COLO829 (cell line): ENCODE measurements around the gene NFIA.

Experiments
- DNase-seq: peaks from one replicate; pipeline ENCODE4 v3.0.0; 2012; ENCODE audit warnings: low spot score

The NFIA gene

DNA sequence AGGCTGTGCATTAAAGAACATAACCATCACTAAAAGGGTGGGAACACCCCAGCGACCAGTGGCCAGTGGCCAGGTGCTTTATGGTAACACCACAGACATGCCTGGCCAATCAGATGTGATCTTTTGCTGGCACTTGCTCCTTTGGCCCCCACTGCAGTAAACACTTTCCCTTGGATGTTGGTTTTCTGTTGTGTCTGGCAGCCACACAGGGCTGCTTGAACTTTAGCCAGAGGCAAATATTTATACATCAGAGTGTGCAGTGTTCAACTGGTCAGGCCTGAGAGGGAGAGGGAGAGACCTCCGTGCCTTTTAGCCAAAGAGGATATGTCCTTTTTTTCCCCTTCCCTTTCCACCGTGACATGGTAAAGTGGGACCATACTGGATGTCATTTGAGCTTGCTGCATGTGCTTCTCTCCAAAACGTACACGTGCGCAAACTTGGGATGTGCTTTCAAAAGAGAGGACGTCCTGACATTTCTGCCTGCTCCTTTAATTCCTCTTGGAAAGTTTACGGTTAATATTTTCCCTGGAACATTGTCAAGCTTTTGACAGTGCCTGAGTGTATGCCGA lies 101.2 kb downstream of the NFIA start:
- no peak for DNase-seq

DNA sequence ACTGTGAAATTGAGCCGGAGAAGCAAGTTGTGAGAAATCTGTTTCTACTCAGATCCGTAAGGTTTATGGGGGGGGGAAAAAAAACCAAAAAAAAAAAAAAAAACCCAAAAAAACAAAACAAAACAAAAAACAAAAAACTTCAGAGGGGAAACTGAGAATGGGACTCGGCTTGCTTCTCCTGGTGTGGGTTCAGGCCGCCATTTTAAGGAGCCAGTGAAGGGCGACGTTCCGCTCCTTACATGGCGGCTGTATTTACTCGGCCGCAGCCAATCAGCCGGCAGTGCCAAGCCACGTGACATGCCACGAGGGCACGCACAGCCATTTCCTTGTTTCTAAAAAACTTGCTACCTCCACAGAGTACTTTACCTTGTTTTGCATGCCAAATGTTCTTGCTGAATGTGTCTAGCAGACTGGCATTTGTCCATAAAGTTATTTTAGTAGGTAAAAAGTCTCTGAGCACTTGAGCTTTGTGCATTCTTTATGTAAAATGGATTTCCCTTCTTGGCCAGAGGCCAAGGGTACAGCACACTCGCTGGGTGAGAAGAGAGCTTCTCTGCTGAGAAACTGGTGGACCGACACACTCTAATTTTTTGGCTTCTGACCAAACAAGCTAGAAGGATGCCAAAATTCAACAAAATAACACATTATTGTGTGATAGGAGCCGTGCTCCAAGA lies 101.8 kb downstream of the NFIA start:
- peak; percentile 48 for DNase-seq

DNA sequence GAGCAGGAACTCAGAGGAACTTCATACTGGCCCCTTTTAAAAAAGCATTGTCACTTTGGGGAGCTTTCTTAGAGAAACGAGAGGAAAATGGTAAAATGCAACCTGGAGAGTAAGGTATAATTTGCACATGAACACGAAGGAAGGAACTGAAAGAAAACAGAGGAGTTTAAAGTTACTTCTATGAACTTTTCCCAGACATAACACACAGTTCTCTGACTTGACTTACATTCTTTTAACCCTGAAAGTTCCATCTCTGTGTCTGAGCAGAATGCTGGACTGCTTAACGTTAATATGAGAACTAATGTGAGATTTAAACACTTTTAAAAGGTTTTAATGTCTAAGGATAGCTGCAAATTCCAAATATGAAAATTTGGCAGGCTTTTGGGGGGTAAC lies 102.3 kb downstream of the NFIA start:
- no peak for DNase-seq

DNA sequence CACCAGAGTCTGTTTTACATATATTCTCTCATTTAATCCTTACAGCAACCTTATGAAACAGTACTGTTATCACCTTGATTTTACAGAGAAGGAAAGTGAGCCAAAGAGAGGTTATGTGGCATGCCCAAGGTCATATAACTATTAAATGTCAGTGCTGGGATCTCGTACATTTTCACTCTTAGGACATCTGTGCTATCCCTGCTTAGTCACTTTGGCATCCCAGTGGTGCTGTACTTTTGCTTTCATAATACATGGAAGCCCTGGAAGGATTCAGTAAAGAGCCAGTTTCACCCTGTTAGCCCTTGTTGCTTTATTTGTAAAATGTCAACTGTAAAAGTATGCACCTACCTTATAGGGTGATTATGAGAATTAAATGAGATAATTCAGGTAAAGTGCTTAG lies 104.4 kb downstream of the NFIA start:
- no peak for DNase-seq

DNA sequence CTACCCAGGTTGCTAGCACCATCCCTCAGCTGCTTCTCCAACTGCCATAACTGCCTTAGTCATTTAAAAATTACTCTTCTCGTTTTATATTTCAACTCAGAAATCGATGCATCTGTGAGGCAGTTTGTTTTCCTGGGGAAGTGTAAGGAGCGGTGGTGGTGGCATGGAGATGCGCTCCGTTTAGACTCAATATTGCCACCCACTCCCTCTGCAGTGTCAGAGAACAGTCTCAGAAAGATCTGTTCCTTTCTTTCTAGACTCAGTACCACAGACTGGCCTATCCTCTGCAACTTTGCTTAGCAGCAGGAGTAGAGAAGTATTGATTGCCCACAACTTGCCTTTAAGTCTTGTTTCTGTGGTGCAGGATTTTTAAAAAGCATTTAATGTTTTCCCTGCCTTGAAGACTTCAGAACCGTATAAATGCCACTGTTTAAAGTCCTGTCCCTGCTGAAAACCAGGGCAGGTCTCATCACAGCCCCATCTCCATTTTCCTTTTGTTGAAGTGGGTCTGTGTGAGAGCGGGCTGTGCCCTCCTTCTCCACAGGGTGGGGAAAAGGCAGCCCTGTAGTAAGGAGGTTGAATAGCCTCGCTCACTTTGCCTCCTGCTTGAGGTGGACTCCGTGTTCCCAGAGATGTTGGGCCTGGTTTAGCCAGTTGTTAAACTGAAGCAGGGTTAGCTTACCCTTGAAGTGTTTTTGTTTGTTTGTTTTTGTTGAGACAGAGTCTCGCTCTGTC lies 105.2 kb downstream of the NFIA start:
- no peak for DNase-seq

DNA sequence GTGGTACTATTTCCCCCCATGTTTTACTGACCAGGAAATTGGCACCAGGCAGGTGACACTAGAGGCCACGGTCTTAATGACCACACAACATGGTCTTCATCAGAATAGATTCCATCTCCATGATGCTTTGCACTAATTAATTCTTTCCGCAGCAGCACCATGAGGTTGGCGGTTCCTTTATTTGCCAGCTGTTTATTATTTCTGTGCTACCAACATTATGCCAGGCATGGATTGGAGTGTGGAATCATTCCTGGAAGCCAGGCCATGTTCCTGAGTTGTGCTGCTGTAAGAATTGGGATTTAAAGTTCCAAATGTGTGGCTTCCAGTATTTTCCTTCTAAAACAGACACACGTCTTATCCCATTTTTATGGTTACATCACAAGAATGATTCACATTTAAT lies 107.8 kb downstream of the NFIA start:
- no peak for DNase-seq

DNA sequence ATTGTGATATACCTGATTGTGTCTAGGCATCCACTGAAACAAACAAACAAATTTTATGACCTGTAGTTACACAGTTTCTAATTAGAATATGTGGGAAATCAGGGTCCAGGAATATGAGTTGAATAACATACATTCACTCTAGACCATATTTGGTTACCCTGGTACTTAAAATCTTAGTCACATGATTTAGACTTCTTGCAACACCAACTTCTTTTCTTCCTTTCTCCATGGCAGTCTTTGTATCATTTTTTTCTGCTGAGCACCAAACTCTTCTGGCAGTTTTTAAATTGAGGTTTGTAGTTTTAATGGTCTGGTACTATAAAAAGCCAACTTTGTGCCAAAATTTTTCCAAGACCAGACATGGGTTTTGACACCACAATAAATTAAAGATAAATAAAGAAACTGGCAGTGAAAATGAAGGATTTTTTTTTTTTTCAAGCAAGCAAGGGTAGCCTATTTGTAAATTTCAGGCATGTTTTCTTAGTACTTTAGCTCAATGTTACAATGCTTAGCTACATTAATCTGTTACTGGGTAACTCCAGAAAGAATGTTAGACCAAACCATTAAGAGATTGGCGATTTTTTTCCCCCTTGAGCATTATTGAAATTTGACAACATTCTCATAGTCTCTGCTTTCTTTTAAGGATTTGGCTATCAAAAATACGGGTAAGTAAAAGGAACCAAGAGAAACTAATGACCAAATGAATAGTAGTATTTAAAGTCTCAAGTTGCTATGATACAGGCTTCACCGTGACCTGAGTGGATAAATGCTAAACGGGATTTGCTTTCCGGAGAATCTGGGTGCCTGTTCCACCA lies 108.5 kb downstream of the NFIA start:
- DNase-seq: no peak

DNA sequence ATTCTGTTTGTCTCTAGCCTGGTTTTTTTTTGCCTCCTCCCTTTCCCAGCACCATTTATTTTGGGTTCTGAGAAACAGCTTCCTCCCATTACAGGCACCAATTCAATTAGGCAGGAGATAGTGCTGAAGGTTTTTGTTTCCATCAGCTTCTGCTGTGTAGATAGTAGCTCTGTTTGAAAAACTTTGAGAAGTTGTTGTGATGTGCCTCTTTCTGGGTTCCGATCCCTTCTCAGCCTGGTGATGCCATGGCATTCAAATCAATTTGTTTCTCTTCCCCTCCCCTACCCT lies 109.0 kb downstream of the NFIA start:
- DNase-seq: no peak

DNA sequence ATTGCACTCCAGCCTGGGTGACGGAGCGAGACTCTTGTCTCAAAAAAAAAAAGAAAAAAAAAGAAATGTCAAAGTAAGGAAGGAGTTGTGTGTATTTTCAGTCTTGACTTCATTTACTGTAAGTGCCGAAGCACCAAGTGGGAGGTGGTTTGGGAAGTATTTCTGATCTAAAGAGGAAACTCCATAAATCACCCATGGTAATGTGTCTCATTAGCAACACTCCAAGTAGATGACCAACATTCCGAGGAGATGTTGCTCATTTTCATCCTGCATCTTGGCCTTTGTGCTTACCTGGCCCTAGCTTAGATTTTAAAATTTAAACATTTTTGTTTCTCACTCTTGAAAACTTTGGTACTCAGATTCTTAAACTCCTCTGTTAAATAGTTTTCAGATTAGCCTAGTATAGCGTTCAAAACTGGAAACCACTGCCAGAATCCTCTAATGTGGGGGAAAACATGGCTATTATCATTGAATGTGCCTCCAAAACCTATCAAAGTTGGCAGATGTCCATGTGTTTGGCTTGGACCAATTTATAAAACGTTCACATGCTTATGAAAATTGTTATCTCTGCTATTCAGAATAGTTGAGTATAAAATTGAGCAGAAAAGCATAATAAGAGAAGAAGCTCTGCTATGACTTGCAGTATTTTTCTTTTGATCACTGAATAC lies 110.4 kb downstream of the NFIA start:
- DNase-seq: no peak

DNA sequence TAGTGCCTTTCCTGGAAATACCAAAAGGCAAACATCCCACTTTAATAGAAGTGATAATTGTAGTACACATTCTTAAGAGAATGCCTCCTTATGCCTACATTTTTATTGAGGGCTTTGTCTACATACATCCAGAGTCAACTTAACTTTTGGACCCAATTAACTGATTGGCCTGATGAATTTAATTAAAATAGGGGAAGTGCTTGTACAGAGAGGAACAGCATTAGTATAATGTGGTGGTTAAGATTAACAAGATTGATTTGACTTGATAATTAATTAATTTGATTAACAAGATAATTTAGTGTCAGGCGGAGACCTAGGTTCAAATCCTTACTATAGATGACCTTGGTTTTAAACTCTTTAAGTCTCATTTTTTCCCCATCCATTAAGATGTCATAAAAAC lies 111.4 kb downstream of the NFIA start:
- DNase-seq: no peak

DNA sequence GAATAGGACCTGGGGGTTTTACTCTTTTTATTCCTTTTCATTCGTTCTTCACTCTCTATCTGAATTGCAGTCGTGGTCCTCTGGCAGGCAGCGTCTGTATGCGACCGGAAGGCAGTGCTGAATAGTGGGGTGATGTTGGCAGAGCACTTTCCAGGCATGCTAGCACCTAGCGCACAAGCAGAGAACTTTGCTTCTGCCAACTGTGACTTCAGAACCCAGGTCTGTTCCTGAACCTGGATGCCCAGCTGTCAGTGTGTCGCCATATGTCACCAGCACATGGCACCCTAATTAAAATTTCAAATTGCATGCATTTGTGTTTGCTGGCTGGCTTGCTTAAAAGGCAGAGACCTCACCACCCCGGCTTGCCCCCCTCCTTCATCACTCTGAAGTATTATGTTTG lies 116.2 kb downstream of the NFIA start:
- no peak for DNase-seq

DNA sequence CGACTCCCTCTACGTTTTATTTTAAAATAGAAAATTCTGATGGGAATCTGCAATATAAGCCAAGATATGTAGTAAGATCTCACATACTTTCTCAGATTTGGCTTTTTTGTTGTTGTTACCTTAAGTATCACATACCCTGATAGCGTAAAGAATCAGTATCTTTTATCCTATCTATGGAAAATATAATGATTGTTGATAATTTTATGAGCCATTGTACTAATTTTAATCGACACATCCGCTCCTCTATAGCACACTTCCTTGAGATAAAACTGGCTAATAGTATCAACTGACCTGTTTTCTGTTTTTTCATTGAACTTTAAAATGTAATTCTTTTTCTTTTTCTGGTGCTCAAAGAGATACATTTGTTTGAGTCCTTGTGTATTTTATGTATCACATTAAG lies 118.7 kb downstream of the NFIA start:
- DNase-seq: no peak

DNA sequence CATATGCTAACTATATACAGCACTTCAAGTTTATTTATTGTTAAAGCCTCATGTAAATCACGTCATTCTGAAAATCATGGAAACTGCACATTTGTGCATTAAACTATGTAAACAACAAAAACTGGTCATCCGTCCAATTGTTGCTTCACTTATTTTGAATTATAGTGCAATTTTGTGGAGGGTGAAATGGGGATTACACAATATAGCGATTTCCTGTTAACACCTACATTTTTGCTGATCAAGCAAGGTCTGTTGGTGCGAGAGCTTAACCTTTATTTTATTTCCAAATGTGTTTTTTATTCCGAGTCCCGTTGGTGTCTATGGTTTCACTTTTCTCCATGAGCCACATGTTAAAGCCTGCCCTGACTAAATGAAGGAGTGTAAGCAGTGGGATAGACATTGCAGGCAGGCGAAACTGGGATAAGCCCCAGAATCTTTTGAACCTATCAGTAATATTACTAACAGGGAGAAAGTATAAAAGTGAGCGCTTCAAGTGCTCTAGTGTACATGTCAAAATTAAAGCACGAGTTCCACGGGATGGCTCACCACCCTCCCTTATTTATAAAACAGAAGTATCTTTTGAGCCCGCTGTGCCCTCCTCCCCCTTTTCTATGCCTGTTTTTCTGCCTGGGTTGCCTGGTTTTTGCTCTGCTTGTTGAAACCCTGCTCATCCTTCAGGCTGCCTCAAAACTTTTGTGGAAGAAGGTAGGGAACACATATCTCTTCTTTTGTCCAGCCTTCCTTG lies 120.7 kb downstream of the NFIA start:
- no peak for DNase-seq

DNA sequence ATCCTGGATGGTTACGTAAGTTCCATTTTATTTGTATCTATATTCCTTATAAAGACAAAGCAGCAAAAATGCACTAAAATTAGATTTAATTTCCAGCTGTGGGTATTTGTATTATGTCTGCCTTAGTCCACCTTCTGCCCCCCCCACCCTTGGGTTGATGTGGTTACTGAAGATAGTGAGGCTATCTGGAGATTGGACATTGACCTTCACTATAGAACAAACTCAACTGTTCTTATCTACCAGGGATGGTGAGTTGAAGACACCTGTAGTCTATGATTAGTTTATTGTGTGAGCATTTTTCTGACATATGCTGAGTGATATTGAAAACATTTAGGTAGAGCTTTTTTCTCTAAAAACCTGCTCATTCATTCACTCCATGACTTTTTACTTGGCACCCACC lies 122.2 kb downstream of the NFIA start:
- no peak for DNase-seq

DNA sequence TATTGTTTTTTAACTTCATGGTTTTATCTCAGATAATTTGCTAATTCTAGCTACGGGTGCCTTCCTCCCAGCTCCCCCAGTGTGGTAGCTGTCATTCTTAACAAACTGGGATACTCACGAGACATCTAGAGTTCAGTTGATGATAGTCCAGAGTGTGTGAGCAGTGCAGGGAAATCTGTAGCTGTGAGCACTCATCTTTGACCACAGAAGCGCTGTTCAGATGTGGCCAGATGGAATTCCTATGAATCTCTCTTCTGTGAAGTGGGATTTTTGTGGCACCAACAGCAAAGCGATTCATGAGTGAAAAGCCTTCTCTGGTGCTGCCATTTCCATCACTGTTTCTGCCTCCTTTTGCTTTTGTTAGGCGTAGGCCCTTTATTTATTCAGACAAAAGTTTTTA lies 125.1 kb downstream of the NFIA start:
- DNase-seq: no peak

DNA sequence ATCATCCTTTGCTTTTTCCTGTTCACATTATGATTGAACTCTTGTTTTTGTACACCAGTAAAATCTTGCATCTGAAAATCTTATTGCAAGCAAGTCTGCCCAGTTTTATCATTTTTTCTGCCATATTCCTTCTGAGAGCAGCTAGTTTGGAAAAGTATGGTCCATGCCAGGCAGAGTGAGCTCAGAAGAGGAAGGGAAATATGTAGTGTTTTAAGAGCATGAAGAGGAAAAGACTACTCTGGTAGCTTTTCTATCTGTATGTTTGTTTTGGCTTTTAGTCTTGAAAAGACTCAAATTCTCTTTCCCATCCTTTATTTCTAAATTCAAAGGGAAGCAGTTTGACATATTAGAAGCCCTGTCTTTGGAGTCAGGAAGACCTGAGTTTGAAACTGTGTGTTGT lies 125.8 kb downstream of the NFIA start:
- no peak for DNase-seq

DNA sequence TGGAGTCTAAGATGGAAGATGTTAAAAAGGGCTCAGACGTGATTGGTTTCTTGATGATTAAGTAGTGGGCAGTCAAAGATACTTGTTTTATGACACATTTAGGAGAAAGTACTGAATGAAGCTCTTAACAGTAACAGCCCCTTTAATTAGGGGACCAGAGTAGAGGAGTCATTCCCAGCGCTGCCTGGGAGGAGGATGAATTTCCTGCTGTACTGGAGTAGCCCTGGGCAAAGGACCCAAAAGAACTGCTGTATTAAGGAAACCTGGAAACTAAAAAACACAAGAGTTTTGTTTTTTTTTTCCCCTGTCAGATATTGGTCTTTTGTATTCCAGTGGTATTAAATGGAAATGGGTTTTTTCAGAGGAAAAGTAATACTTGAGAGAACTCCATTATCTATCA lies 126.5 kb downstream of the NFIA start:
- no peak for DNase-seq

DNA sequence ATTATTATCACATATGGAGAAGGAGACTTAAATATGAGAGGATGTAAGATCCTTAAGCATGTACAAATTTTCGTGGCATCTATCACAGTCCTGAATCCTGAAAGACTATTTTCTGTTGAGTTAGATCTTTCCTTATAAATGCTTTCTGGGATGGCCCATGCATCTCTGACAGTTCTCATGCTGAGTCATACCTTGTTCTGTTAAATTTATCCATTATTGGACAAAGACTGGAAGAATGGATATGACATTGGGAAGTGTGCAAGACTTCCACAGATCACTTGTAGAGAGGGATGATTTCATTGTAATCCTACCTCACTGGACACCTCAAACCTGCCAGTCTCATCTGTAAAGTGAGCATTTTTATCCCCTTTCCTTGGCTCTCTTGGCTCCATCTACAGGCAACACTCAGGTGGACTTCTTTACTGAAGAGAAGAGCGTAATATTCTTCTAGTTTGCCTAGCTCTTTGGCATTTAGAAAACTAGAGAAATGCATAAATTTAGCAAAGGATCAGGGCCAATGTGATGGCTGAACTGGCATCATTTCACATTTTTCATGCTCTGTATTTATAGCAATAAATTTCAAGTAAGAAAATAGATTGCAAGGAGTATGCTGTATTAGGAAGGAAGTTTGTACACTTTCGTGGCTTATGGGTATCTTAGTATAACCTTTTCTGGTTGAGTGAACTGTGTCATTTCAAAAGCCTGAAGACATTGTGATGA lies 128.2 kb downstream of the NFIA start:
- DNase-seq: no peak

DNA sequence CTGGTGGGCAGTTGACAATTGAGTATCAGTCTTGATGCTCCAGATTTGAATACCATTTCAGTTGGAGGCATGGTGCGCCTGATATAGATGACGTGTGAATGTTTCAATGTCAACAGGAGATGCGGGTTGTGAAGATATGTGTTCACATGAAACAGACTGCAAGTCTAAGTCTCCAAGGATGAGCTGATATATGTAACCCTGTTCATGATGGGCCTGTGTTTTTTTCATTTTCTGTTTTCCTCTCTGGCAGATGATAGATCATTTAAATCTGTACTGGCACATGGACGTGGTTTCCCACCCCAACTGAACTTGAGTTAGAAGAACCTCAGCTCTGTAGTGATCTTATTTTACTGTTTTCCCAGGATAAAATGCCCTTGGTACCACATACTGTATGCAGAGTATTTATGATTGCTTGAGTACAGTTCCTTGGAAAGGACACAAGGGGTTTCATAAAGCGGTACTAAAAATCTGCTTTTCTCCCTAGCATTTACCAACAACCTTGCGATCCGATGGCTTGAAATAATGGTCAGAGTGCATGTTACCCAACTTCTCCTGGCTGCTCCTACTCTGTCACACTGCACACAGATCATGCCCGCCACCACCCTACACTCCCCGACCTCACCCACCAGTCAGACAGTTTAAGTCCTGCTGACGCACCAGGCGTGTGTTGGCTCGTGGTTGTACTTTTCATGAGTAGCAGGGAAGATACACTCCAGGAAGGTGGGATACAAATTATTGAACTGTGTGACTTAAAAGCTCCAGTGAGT lies 131.1 kb downstream of the NFIA start:
- no peak for DNase-seq

DNA sequence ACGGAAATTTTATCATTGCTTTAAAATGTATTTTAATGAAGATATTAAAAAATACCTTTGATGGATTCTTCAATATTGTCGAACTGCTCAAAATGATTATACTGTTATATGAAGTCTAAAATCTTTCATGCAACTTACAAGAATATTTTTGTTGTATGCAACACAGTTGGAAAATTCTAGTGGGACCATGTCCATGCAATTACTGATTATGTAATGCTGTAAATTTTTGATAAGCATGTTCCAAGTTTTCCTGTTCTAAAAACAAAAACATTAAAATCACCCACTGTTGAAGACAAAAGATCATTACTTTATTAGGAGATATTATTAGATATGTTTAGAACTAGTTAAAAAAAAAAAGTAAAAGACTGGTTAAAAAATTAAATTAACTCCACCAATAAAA lies 132.8 kb downstream of the NFIA start:
- no peak for DNase-seq
